Astrocyte (in vitro differentiated cells and primary cell): Measurements from ENCODE around the gene MSH5. TPM values are rescaled to one million over a fixed set of nuclear protein-coding genes. Genes with fewer than 3 reads are reported as not detected.

Experiments used
- DNase-seq: peaks from one replicate; pipeline ENCODE4 v3.0.0-alpha.2; 2010; ENCODE audit warnings: low read depth
- FAIRE-seq: peaks from 2 replicates; lab custom pipeline; 2011; peaks lifted over from hg19 to GRCh38; lab: Jason Lieb, UNC
- H2AFZ ChIP-seq: 2 replicates; pipeline ENCODE4 v1.6.0; 2012; ENCODE audit warnings: low read depth, low read length, inconsistent platforms
- H3K27ac ChIP-seq: 2 replicates; pipeline ENCODE4 v1.5.1; 2011; ENCODE audit warnings: low read depth, low read length, inconsistent platforms
- H3K27me3 ChIP-seq: 2 replicates; pipeline ENCODE4 v1.6.0; 2011; ENCODE audit warnings: low read length, inconsistent platforms; ENCODE audit not compliant: insufficient read depth
- H3K36me3 ChIP-seq: 2 replicates; pipeline ENCODE4 v1.5.1; 2011; ENCODE audit warnings: low read length, inconsistent platforms; ENCODE audit not compliant: insufficient read depth
- H3K4me1 ChIP-seq: 2 replicates; pipeline ENCODE4 v1.5.1; 2011; ENCODE audit warnings: low read length, inconsistent platforms; ENCODE audit not compliant: insufficient read depth
- H3K4me2 ChIP-seq: 2 replicates; pipeline ENCODE4 v1.6.0; 2012; ENCODE audit warnings: low read length, inconsistent platforms
- H3K4me3 ChIP-seq: 2 replicates; pipeline ENCODE4 v1.5.1; 2011; ENCODE audit warnings: low read depth, mild to moderate bottlenecking, low read length, inconsistent platforms; ENCODE audit not compliant: insufficient read depth
- H3K79me2 ChIP-seq: 2 replicates; pipeline ENCODE4 v1.6.0; 2012; ENCODE audit warnings: mild to moderate bottlenecking, low read length, inconsistent platforms; ENCODE audit not compliant: insufficient read depth
- H3K9ac ChIP-seq: 2 replicates; pipeline ENCODE4 v1.6.0; 2012; ENCODE audit warnings: mild to moderate bottlenecking, low read length, inconsistent platforms
- H3K9me3 ChIP-seq: 2 replicates; pipeline ENCODE4 v1.5.1; 2012; ENCODE audit warnings: low read depth, mild to moderate bottlenecking, low read length, inconsistent platforms; ENCODE audit not compliant: insufficient read depth
- H4K20me1 ChIP-seq: 2 replicates; pipeline ENCODE4 v1.6.0; 2012; ENCODE audit warnings: low read length, inconsistent platforms; ENCODE audit not compliant: insufficient read depth
- H3K27ac Mint-ChIP-seq: one replicate; pipeline ENCODE4 v1.8.0; 2021; ENCODE audit warnings: mild to moderate bottlenecking, mixed read lengths; ENCODE audit not compliant: unreplicated experiment
- H3K27me3 Mint-ChIP-seq: one replicate; pipeline ENCODE4 v1.8.0; 2021; ENCODE audit warnings: low read depth, mixed read lengths; ENCODE audit not compliant: unreplicated experiment
- H3K36me3 Mint-ChIP-seq: one replicate; pipeline ENCODE4 v1.8.0; 2021; ENCODE audit warnings: low read depth, mixed read lengths; ENCODE audit not compliant: unreplicated experiment
- H3K4me1 Mint-ChIP-seq: one replicate; pipeline ENCODE4 v1.8.0; 2021; ENCODE audit warnings: low read depth, mixed read lengths; ENCODE audit not compliant: unreplicated experiment
- H3K4me3 Mint-ChIP-seq: one replicate; pipeline ENCODE4 v1.8.0; 2021; ENCODE audit warnings: mild to moderate bottlenecking, moderate library complexity, mixed read lengths; ENCODE audit not compliant: unreplicated experiment
- H3K9me3 Mint-ChIP-seq: one replicate; pipeline ENCODE4 v1.8.0; 2021; ENCODE audit warnings: mild to moderate bottlenecking, mixed read lengths; ENCODE audit not compliant: unreplicated experiment
- EZH2 ChIP-seq: IDR thresholded peaks from 2 replicates; pipeline ENCODE4 v1.6.1; 2012; ENCODE audit warnings: mild to moderate bottlenecking, low read length, inconsistent platforms; ENCODE audit not compliant: insufficient read depth
- total RNA-seq: library from RNA; stranded (reverse); gene quantifications from 2 replicates; pipeline ENCODE4 v1.2.1, GENCODE V29; 2021
- TF ChIP-seq, protein P1 (sequence below): IDR thresholded peaks from 2 replicates; pipeline ENCODE4 v1.5.1; 2011; ENCODE audit warnings: low read depth, mild to moderate bottlenecking, inconsistent platforms, low read length, moderate library complexity; ENCODE audit not compliant: insufficient read depth

MSH5 gene
- total RNA-seq, 1 donor from 2014 or later: 6.8 TPM

DNA sequence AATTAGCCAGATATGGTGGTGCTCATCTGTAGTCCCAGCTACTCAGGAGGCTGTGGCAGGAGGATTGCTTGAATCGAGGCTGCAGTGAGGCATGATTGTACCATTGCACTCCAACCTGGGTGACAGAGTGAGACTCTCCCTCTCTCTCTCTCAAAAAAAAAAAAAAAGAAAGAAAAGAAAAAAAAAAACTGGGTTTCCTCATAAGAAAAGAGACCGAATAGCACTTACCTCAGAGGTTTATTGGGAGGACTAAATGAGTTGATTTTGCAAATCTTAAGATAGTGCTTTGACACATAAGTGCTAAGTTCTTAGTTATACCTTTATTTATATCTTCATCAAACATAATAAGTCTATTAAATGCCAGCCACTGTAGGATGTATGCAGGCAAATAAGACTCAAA lies 31.1 kb downstream of the MSH5 start:
- Mint-ChIP-seq H3K4me1 (no peaks in the 10 kb centered on the region), H3K36me3 (peaks cover 2% of the 10 kb centered on the region), H3K27me3 (no peaks in the 10 kb centered on the region), H3K27ac (no peak overlapping the region), H3K9me3 (no peaks in the 10 kb centered on the region), H3K4me3 (no peak overlapping the region)
- H3K27me3 ChIP-seq: no peaks in the 10 kb centered on the region
- no peak overlapping the region for H2AFZ ChIP-seq
- peaks cover 8% of the 10 kb centered on the region for H3K4me1 ChIP-seq
- no peak overlapping the region for H3K4me3 ChIP-seq
- no peak overlapping the region for H3K27ac ChIP-seq
- H4K20me1 ChIP-seq: no peaks in the 10 kb centered on the region
- no peaks in the 10 kb centered on the region for H3K79me2 ChIP-seq
- DNase-seq (no peak), FAIRE-seq (no peak)
- no peak overlapping the region for H3K9ac ChIP-seq
- no peaks in the 10 kb centered on the region for H3K36me3 ChIP-seq
- H3K4me2 ChIP-seq: no peak overlapping the region
- no peaks in the 10 kb centered on the region for H3K9me3 ChIP-seq
- TF ChIP-seq, protein P1, sequence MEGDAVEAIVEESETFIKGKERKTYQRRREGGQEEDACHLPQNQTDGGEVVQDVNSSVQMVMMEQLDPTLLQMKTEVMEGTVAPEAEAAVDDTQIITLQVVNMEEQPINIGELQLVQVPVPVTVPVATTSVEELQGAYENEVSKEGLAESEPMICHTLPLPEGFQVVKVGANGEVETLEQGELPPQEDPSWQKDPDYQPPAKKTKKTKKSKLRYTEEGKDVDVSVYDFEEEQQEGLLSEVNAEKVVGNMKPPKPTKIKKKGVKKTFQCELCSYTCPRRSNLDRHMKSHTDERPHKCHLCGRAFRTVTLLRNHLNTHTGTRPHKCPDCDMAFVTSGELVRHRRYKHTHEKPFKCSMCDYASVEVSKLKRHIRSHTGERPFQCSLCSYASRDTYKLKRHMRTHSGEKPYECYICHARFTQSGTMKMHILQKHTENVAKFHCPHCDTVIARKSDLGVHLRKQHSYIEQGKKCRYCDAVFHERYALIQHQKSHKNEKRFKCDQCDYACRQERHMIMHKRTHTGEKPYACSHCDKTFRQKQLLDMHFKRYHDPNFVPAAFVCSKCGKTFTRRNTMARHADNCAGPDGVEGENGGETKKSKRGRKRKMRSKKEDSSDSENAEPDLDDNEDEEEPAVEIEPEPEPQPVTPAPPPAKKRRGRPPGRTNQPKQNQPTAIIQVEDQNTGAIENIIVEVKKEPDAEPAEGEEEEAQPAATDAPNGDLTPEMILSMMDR: no peak
- no peak for TF ChIP-seq EZH2

DNA sequence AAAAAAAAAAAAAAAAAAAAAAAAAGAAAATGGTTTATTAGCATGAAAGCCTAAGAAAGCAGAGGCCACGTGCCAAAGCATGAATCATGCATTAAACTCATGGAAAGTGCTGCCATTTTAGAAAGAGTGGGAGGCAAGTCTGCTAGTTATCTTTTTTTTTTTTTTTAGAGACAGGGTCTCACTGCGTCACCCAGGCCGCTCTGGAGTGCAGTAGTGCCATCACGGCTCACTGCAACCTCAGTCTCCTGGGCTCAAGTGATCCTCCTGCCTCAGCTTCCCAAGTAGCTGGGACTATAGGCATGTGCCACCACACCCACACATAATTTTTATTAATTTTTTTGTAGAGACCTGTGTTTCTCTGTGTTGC lies 32.2 kb downstream of the MSH5 start:
- no peak overlapping the region for H2AFZ ChIP-seq
- H3K9ac ChIP-seq: no peak overlapping the region
- DNase-seq (peak; percentile 49), FAIRE-seq (no peak)
- H4K20me1 ChIP-seq: no peaks in the 10 kb centered on the region
- Mint-ChIP-seq H3K27ac (no peak overlapping the region), H3K4me1 (peaks cover 2% of the 10 kb centered on the region), H3K9me3 (no peaks in the 10 kb centered on the region), H3K27me3 (no peaks in the 10 kb centered on the region), H3K36me3 (peaks cover 2% of the 10 kb centered on the region), H3K4me3 (no peak overlapping the region)
- H3K4me3 ChIP-seq: no peak overlapping the region
- peaks cover 7% of the 10 kb centered on the region for H3K4me1 ChIP-seq
- H3K4me2 ChIP-seq: no peak overlapping the region
- no peaks in the 10 kb centered on the region for H3K9me3 ChIP-seq
- H3K27ac ChIP-seq: no peak overlapping the region
- TF ChIP-seq, protein P1: no peak
- no peak for TF ChIP-seq EZH2
- no peaks in the 10 kb centered on the region for H3K36me3 ChIP-seq
- no peaks in the 10 kb centered on the region for H3K79me2 ChIP-seq
- H3K27me3 ChIP-seq: no peaks in the 10 kb centered on the region

DNA sequence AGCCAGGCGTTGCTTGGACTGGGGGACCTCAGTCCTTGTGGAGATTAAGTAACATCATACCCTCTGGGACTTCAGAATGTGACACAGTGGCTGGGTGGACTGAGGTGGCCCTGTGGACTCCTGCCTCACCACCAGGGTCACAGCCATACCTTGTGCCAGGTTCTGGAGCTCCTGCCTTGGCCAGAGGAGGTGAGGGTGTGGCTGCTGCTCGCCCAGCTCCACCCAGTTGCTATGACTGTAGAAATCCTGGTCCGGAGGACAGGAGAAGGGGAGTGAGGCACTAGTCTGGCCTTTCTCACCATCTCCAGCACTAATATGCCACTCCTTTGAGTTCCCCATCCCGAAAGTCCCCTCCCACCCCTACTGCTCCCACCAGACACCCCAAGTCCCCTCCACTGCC lies 35.4 kb downstream of the MSH5 start:
- Histone ChIP-seq H3K9me3 (no peaks in the 10 kb centered on the region), H4K20me1 (peaks cover 4% of the 10 kb centered on the region), H3K9ac (no peak overlapping the region), H2AFZ (no peak overlapping the region), H3K4me3 (no peak overlapping the region), H3K79me2 (no peaks in the 10 kb centered on the region), H3K4me1 (peaks cover 16% of the 10 kb centered on the region), H3K4me2 (no peak overlapping the region), H3K27me3 (no peaks in the 10 kb centered on the region), H3K27ac (no peak overlapping the region), H3K36me3 (no peaks in the 10 kb centered on the region)
- no peak overlapping the region for H3K4me3 Mint-ChIP-seq
- no peak for TF ChIP-seq EZH2
- TF ChIP-seq, protein P1: no peak
- no peaks in the 10 kb centered on the region for H3K9me3 Mint-ChIP-seq
- no peaks in the 10 kb centered on the region for H3K27me3 Mint-ChIP-seq
- no peak for FAIRE-seq
- H3K36me3 Mint-ChIP-seq: peaks cover 9% of the 10 kb centered on the region
- H3K4me1 Mint-ChIP-seq: peaks cover 6% of the 10 kb centered on the region
- DNase-seq: no peak
- H3K27ac Mint-ChIP-seq: no peak overlapping the region
